ENCODE results near the gene CD300LB.
"Not testable (repeated sequence)": the region's sequence is repeated elsewhere in the genome, so short reads cannot be mapped to it uniquely, and the experiment has no call there.

CD300LB gene

DNA sequence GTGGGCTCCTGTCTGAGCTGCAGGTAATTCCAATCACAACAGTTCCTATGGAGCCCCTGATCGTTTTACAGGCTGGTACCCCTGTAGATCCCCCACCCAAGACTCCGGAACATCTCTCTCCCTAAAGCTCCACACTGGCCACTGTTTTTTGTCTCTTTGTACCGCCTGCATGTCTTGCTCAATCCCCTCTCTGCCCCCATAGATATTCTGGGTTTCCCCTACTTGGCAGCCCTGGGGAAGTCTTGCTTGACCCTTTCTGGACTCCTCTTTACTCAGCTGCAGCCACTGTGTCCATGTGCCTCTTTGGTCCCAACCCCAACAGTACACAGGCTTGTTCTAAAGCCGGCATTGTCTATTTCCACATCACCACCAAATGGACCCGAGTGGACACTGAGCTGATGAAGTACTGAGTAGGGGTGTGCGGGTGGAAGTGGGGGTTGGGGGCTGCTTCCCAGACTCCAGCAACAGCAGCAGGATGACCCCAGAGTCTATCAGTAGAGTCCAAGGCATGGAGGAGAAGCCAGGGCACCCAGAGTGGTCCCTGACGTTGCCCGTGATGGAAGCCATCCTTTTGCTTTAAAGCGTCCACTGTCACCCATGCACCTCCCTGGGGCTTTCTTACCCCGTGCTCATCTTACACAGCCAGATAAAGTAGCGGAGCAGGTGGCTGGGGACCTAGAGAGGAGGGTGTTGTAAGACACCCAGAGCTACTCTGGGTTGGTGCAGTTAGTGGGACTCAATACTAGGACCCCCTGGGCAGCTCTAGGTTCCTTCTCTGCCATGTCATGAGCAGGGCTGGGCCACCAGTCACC is 6.4 kb downstream of the CD300LB start:
- DNase-seq = no peak

DNA sequence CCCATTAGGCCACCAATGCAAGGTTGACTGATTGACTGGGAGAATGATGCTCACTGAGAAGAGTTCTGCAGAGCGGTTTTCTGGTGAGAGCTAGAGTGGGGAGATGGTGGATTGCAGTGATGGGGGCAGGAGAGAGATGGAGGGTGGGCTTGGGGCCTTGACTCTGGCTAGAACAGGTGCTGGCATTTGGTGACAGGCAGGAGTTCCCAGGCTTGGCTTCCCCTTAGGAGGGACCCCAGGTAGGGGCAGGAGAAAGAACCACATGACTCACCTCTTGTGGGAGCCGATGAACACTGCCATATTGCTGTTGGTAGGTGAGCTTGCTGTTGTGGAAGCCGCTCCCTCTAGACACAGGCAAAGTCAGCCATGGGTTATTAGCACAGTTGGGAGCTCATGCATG is 8.0 kb downstream of the CD300LB start:
- DNase-seq = no peak

DNA sequence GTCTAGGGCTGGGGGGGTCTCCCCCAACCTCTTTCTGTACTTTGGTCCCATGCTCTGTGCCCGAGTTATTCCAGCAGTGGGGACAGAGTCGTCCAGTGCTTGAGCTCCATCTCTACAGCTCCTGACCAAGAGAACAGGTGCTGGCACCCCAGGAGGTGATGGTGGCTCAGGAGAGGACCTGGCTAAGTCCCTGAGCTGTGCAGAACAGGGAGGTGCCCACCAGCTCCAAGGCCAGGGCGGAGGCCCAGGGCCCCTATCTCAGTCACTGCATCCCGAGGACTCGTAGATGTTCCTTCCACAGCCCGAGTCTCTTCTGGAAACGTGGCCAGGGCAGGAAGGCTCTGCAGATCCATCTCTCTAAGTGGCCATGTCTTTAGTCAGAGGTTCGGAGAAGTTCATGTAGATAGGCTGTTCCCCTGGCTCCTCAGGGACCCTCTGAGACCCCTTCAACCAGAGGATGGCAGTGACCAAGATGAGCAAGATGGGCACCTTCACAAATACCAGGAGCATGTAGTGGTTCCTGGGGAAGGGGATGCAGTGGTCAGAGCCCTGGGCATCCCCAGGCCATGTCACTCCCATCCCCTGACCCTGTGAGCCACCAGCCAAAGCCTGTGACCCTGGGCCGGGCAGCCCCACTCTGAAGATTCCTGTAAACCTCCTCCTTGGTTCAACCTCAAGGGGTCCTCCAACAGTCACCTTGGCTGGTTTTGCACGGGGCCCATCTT is 8.7 kb downstream of the CD300LB start:
- no peak for DNase-seq

DNA sequence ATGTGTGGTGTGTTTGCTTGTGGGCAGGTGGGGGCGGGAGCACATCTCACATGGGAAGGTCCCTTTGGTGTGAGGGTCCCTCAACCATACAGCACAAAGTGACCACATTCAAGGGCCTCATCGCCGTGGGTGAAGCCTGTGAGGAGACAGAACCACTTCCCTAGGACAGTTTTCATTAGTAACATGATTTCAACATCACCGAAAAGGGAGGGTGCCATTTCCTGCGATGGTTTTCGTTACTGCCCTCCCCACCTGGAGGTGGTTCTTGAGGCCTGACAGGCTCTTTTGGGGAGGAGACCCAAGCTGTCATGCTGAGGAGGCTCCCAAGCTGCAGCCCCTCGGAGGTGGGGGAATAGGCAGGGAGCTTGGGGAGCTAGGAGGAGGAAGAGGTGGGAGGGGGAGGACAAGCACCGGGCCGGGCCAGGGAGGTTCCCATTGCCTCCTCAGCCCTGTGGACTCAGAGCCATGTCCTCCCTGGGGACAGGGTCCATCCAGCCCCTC is 9.5 kb downstream of the CD300LB start:
- DNase-seq = peak; percentile 22 to 62

DNA sequence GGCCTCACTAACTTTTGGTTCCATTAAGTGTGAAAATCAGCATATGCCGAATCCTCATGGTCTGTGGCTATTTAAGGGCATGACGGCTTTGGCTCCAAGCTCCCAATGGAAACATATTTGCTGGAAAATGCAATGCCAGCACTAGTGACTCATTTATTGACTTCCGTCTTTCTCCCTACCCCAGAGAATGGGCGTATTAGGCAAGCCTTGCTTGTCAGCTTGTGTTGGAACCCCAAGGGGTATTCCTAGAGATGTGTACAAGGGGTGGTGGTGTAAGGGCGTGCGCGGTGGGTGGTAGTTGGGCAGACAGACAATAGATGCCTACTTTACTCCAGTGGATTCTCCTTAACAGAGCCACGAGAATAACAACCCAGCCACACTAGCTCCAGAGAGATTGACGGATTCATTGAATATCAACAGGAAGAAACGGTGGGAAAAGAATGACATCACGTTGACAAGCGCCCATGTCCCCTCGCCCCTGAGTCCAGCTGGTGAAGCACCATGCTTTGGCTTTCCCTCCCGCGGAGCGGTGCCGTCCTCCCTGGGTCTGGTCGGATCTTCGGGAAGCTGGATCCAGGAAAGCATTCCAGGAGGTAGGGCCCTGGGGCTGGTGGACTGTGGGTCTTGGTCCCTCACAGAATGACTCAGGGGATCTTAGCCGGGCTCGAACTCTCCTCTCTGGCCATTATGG is 10.3 kb downstream of the CD300LB start:
- DNase-seq = peak; percentile 2 to 60

DNA sequence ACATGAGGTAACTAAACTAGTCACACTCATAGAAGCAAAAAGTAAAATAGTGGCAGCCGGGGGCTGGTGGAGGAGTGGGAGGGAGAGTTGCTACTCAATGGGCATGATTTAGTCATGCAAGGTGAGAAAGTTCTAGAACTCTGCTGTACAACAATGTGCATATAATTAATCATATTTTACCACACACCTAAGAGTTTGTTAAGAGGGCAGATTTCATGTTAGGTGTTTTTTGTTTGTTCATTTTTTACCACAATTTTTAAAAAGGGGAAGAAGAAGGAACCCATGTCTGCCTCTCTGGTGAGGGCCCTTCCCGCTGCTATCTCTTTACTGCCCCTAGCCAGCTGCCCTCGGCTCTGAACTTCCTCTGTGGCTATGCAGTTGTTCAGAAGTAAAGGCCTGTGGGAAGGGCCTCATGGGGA is 11.2 kb downstream of the CD300LB start:
- peak; percentile 16 to 57 for DNase-seq

DNA sequence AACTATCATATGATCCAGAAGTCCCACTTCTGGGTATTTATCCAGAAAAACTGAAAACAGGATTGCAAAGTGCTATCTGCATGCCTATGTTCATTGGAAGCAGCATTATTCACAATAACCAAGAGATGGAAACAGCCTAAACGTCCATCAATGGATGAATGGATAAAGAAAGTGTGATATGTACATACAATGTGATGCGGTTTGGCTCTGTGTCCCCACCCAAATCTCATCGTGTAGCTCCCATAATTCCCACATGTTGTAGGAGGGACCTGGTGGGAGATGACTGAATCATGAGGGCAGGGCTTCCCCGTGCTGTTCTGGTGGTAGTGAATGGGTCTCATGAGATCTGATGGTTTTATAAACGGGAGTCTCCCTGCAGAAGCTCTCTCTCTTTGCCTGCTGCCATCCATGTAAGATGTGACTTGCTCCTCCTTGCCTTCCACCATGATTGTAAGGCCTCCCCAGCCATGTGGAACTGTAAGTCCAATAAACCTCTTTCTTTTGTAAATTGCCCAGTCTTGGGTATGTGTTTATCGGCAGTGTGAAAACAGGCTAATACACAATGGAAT is 12.8 kb downstream of the CD300LB start:
- not testable (repeated sequence) for DNase-seq

DNA sequence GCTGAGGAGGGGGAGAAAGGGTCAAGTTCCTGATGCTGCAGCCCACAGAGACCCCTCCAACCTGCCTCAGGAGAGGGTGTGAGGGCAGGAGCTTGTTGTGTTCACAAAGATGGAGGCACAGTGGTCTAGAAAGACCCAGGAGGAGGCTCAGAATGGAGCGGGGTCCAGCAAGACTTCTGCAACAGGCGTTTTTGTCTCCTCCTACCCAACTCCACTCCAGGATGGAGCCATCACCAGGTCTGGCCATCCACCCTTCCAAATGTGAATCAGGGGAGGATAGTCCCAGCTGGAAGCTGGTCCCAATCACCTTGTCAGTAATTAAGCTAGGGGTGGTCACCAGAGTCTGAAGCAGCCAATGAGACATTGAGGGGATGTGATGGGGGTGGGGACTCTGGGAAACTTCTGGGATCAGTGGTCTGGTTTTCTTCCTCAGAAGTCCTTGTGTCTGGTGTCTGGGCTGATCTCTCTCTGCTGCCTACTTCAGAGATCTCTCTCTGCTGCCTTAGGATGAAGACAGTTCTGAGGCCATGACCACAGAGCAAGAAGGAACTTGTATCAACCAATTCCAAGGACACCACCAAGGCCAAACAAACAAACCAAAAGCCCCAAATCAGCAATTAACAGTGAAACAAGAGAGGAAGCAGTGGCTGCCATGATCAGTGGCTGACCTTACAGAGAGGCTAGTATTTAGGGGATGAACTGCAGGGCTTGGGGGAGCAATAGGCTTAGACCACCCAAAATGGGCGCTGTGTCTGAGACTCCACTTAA is 14.5 kb downstream of the CD300LB start:
- no peak for DNase-seq

DNA sequence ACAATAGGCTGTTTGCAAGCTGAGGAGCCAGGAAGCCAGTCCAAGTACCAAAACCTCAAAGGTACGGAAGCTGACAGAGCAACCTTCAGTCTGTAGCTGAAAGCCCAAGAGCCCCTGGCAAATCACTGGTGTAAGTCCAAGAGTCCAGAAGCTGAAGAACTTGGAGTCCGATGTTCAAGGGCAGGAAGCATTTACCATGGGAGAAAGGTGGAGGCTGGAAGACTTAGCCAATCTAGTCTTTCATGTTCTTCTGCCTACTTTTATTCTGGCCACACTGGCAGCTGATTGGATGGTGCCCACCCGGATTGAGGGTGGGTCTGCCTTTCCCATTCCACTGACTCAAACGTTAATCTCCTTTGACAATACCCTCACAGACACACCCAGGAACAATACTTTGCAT is 15.3 kb downstream of the CD300LB start:
- no peak for DNase-seq

DNA sequence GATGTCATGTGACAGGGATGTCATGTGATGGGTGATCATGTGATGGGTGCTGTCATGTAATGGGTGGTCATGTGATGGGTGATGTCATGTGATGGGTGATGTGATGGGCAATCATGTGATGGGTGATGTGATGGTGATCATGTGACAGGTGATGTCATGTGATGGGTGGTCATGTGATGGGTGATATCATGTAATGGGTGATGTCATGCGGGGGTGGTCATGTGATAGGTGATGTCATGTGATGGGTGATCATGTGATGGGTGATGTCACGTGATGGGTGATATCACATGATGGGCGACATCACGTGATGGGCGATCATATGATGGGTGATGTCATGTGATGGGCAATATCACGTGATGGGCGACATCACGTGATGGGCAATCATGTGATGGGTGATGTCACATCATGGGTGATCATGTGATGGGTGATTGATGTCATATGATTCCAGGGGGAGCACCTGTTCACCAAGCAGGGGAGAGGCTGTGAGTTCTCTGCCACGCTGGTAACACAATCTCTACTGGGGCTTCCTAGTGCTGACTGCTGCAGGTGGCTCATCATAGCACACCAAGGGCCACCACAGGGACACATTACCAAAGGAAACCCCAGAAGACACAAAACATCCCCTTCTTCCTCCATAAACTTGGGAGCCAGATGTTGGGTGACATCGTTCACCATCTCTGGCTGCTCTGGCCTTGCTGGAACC is 16.5 kb downstream of the CD300LB start:
- no peak for DNase-seq

DNA sequence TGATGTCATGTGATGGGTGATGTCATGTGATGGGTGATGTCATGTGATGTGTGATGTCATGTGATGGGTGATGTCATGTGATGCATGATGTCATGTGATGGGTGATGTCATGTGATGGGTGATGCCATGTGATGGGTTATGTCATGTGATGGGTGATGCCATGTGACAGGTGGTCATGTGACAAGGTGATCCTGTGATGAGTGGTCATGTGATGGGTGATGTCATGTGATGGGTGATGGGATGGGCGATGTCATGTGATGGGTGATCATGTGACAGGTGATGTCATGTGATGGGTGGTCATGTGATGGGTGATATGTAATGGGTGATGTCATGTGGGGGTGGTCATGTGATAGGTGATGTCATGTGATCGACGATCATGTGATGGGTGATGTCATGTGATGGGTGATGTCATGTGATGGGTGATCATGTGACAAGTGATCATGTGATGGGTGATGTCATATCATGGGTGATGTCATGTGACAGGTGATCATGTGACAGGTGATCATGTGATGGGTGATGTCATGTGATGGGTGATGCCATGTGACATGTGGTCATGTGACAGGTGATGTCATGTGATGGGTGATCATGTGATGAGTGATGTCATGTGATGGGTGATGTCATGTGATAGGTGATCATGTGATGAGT is 17.2 kb downstream of the CD300LB start:
- peak; percentile 56 to 59 for DNase-seq

DNA sequence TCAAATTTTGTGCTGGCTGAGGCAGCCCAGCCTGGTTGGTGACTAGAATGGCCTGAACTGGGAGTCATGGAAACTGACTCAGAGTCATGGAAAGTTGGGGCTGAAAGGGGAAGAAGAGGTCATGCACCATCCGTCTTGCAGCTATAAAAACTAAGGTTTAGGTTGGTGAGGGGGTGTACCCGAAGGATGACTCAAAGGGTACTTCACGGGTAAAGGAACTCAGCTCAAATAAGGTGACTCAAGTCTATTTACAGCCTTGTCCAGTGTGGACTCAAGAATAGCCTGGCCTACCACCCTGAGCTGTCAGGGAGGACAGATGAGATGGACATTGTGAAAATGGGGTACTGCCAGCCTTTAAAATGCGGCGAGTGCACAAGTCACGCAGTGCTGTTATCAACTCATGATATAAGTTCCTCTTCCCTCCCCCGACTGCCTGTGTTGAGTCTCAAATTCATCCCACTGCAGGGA is 18.6 kb downstream of the CD300LB start:
- peak; percentile 16 to 77 for DNase-seq

DNA sequence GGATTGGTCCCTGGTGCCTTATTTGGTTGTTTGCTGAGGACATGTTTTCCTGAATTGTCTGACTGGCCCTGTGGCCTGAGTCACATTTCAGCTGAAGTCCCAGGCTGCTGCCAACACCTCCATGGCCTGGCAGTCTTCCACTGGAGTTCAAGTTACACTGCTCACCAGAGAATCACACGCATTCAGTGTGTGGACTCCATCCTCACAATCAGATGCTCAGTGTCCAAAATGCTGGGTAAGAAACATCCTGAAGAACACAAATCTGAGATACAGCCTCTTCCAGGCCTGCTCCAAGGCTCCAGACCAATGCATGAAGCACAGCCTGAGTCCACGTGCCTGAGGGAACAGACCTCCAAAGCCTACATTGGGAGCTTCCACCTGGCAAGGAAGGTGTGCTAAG is 19.2 kb downstream of the CD300LB start:
- DNase-seq = peak in 1 of 2 donors; percentile 38

DNA sequence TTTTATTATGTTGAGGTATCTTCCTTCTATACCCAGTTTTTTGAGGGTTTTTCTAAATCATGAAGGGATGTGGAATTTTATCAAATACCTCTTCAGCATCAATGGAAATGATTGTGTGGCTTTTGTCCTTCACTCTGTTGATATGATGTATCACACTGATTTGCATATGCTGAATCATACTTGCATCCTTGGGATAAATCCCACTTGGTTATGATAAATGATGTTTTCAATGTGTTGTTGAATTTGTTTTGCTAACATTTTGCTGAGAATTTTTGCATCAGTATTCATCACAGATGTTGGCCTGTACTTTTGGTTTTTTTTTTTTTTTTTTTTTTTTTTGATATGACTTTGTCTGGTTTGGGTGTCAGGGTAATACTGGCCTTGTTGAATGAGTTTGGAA is 23.1 kb downstream of the CD300LB start:
- DNase-seq = no peak

DNA sequence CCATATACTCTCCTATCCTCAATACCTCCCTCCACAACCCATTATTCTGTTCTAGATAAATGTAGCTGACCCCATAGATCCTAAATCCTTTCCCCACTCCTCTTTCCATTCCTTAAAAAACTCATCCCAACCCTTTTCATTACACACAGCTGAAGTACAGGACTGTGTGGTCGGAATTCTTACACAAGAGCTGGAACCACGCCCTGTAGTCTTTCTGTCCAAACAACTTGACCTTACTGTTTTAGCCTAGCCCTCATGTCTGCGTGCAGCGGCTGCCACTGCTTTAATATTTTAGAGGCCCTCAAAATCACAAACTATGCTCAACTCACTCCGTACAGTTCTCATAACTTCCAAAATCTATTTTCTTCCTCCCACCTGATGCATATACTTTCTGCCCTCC is 27.3 kb downstream of the CD300LB start:
- DNase-seq = not testable (repeated sequence)

DNA sequence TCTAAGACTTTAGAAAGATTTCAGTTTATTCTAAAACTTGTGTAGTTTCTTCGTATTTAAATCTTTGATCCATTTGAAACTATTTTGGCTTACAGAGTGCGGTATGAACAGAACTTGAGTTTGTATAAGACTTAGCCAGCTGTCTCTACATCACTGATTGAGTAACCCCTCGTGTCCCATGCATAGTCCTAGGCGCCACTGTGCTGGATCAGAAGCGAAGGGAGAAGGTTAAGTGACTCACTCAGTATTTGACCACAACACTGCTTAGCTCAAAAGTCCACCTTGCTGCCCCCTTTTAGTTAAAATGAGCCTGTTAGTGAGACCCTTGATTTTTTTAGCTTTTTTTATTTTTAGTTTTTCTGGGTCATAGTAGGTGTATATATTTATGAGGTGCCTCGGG is 28.4 kb downstream of the CD300LB start:
- no peak for DNase-seq

DNA sequence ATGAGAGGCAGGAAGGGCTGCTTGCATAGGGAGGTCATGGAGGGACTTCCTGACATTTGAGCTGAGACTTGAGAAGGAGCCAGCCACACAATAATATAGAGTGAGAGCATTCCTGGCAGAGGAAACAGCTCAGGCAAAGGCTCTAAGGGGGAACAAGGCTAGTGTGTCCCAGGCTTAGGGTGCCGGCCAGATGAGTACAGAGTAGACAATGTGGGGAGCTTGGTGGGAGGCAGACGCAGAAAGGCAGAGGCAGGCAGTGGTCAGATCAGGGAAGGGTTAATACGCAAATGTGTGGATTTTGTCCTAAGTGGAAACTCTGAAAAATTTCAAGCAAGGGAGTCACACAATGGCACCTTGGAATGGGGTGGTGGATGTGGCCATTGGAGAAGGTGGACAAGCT is 31.3 kb downstream of the CD300LB start:
- DNase-seq = no peak

DNA sequence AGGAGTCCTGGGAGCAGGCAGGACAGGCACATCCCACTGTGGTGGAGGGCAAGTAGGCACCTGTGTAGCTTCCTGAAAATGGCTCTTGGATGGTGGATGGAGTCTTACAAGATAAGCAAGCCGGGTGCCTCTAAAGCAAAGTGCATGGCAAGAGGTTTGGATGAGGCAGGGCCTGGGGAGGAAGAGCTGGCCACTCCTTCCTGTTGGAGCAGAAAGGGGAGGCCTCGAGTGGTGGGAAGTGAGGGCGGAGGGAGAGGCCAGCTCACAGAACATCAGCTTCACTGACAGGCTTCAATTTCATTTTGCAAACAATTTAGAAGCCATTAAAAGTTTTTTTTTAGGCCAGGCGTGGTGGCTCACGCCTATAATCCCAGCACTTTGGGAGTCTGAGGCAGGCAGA is 33.8 kb downstream of the CD300LB start:
- DNase-seq = no peak

DNA sequence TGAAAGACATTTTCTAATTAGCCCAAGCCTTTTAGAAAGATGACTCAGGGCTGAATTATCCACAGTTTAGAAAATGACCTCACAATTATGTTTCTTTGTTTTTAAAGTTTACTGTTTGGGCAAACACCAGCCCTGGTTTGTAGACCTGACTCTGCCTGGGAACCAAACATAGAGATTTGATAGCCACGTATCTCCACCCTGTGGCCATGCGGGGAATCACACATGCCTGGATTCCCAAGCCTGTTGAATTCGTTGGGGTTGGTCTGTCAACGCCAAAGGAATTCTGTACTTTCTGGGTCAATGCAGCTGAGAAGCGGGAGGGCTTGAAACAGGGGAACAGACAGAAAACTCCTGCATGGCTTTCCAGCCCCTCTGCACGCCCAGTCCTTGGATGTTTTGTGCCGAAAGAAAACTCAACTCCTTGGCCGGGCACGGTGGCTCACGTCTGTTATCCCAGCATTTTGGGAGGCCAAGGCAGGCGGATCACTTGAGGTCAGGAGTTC is 37.9 kb downstream of the CD300LB start:
- peak; percentile 72 to 80 for DNase-seq

DNA sequence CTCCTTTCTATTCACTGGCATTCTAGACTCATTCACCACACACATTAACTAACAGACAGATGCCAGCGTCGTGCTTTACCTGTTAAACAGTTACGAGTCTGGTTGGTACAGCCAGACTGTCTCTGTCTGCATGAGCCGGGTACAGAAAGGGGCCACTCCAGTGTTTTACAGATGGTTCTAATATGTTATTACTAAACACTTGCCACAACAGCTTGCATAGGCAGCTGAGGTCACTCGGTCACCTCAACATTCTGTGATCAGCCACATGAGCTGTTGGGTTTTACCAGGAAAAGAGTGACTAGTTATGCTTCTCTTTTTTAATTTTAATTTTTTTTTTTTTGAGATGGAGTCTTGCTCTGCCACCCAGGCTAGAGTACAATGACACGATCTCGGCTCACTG is 39.6 kb downstream of the CD300LB start:
- DNase-seq = peak in 1 of 2 donors; percentile 52

DNA sequence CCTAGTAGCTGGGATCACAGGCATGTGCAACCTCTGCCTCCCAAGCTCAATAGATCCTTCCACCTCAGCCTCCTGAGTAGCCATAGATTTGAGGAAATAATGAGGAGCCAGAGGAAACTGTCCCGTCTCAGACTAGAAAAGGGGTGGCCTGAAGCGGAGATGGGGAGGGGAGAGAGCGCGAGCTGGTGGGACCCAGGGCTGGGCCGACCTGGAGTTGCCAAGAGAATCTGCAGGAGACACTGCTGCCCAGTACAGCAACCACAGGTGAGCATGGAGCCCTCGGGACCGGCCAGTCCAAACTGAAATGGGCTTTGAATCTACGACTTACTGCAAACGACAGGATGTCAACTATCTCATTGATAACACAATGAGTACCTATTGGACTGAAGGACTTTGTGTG is 40.6 kb downstream of the CD300LB start:
- DNase-seq = no peak
